Thyroid gland (tissue), 4 donors: ENCODE data around the gene ATG5.

ENCODE experiments used
- POLR2A ChIP-seq, 2 donors: fragments of 450-650 bp; IDR thresholded peaks; one replicate each; pipeline ENCODE4 v1.6.1; 2017; ENCODE audit warnings: antibody characterized with exemption in 2 of 2, mild to moderate bottlenecking in 2 of 2, moderate library complexity in 1 of 2
- TF ChIP-seq, protein P1 (sequence below), 6 experiments: fragments of 200-600 bp in 3 of 6; fragments of 450-650 bp in 3 of 6; sonication (generic) in 3 of 6; IDR thresholded peaks; one replicate each; pipeline ENCODE4 v1.5.1; 2016 to 2019; ENCODE audit warnings: antibody characterized with exemption in 6 of 6, mild to moderate bottlenecking in 2 of 6, inconsistent platforms in 1 of 6, moderate library complexity in 1 of 6

DNA sequence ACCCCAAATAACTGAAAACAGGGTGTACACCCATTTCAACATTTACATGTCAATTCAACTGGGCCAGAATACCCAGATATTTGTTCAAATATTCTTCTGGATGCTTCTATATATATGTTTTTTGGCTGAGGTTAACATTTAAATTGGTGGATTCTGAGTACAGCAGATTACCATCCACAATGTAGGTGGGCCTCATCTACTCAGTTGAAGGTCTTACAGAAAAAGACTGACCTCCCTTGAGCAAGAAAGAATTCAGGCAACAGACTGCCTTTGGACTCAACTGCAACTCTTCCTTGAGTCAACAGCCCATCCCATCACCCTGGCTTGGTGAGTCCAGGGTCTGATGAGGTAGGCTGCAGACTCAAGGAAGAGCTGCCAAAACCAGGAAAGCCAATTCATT is 84.1 kb downstream of the ATG5 start:
- TF ChIP-seq, protein P1, sequence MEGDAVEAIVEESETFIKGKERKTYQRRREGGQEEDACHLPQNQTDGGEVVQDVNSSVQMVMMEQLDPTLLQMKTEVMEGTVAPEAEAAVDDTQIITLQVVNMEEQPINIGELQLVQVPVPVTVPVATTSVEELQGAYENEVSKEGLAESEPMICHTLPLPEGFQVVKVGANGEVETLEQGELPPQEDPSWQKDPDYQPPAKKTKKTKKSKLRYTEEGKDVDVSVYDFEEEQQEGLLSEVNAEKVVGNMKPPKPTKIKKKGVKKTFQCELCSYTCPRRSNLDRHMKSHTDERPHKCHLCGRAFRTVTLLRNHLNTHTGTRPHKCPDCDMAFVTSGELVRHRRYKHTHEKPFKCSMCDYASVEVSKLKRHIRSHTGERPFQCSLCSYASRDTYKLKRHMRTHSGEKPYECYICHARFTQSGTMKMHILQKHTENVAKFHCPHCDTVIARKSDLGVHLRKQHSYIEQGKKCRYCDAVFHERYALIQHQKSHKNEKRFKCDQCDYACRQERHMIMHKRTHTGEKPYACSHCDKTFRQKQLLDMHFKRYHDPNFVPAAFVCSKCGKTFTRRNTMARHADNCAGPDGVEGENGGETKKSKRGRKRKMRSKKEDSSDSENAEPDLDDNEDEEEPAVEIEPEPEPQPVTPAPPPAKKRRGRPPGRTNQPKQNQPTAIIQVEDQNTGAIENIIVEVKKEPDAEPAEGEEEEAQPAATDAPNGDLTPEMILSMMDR (IDR thresholded peaks at IDR 0.05): no peak
- no peak for TF ChIP-seq POLR2A (IDR thresholded peaks at IDR 0.05)
